Smooth muscle cell (in vitro differentiated cells): ENCODE measurements around the gene TSC22D3. TPM values are rescaled to one million over a fixed set of nuclear protein-coding genes. Genes with fewer than 3 reads are reported as not detected.
A peak's percentile ranks its signal among the peaks of the same experiment; 100 is the strongest.

ENCODE experiments used
- DNase-seq: peaks from one replicate; lab custom pipeline; 2025; ENCODE audit not compliant: unreplicated experiment; lab: John Stamatoyannopoulos, UW
- H2AFZ ChIP-seq: fragments of 200-600 bp; sonication (generic); 2 replicates; pipeline ENCODE4 v1.6.0; 2016; ENCODE audit warnings: antibody characterized with exemption, low read depth, mild to moderate bottlenecking
- H3F3A ChIP-seq: fragments of 200-600 bp; sonication (generic); 2 replicates; pipeline ENCODE4 v1.6.0; 2017; ENCODE audit warnings: antibody characterized with exemption, low read depth
- H3K27ac ChIP-seq: fragments of 200-600 bp; sonication (generic); 2 replicates; pipeline ENCODE4 v1.5.1; 2016; ENCODE audit warnings: low read depth, mild to moderate bottlenecking
- H3K27me3 ChIP-seq: fragments of 200-600 bp; sonication (generic); 2 replicates; pipeline ENCODE4 v1.6.1; 2016; ENCODE audit warnings: low read depth, mild to moderate bottlenecking
- H3K36me3 ChIP-seq: fragments of 200-600 bp; sonication (generic); 2 replicates; pipeline ENCODE4 v1.5.1; 2016; ENCODE audit warnings: low read depth
- H3K4me1 ChIP-seq: fragments of 200-600 bp; sonication (generic); 2 replicates; pipeline ENCODE4 v1.5.1; 2016; ENCODE audit warnings: low read depth
- H3K4me2 ChIP-seq: fragments of 200-600 bp; sonication (generic); 2 replicates; pipeline ENCODE4 v1.6.0; 2016; ENCODE audit warnings: mild to moderate bottlenecking
- H3K4me3 ChIP-seq: fragments of 200-600 bp; sonication (generic); 2 replicates; pipeline ENCODE4 v1.5.1; 2016; ENCODE audit warnings: mild to moderate bottlenecking
- H3K79me2 ChIP-seq: fragments of 200-600 bp; sonication (generic); 2 replicates; pipeline ENCODE4 v1.6.0; 2016; ENCODE audit warnings: low read depth, mild to moderate bottlenecking
- H3K9ac ChIP-seq: fragments of 200-600 bp; sonication (generic); 2 replicates; pipeline ENCODE4 v1.6.0; 2016; ENCODE audit warnings: low read depth
- H3K9me3 ChIP-seq: fragments of 200-600 bp; sonication (generic); replicated peaks from 2 replicates; pipeline ENCODE4 v1.5.1; 2016; ENCODE audit warnings: low read depth
- H4K20me1 ChIP-seq: fragments of 200-600 bp; sonication (generic); 2 replicates; pipeline ENCODE4 v1.6.0; 2016; ENCODE audit warnings: low read depth
- whole genome bisulfite sequencing: methylation state at CpG from one replicate; pipeline ENCODE4 v1.1.7; 2016; ENCODE audit warnings: low lambda C conversion rate; 5-methylcytosine and 5-hydroxymethylcytosine counted together
- polyA plus RNA-seq: library from polyadenylated mRNA; unstranded; fragments of >200 nt; fragmentation: Nextera tagmentation; extraction: Ambion mirVana; gene quantifications from 2 replicates; pipeline ENCODE4 v1.2.1, GENCODE V29; 2016
- total RNA-seq: library from RNA; depleted of rRNA; stranded (reverse); fragments of >200 nt; gene quantifications from 2 replicates; pipeline ENCODE4 v1.2.3, GENCODE V29; 2014
- TF ChIP-seq, protein P1 (sequence below): fragments of 200-600 bp; sonication (generic); IDR thresholded peaks from 2 replicates; pipeline ENCODE4 v1.5.1; 2017; ENCODE audit warnings: borderline replicate concordance, mild to moderate bottlenecking, antibody characterized with exemption; ENCODE audit not compliant: insufficient read depth, poor library complexity, severe bottlenecking

Gene TSC22D3
- total and polyA plus RNA-seq, 2 experiments from 2014 or later, result 144 to 271 TPM

DNA sequence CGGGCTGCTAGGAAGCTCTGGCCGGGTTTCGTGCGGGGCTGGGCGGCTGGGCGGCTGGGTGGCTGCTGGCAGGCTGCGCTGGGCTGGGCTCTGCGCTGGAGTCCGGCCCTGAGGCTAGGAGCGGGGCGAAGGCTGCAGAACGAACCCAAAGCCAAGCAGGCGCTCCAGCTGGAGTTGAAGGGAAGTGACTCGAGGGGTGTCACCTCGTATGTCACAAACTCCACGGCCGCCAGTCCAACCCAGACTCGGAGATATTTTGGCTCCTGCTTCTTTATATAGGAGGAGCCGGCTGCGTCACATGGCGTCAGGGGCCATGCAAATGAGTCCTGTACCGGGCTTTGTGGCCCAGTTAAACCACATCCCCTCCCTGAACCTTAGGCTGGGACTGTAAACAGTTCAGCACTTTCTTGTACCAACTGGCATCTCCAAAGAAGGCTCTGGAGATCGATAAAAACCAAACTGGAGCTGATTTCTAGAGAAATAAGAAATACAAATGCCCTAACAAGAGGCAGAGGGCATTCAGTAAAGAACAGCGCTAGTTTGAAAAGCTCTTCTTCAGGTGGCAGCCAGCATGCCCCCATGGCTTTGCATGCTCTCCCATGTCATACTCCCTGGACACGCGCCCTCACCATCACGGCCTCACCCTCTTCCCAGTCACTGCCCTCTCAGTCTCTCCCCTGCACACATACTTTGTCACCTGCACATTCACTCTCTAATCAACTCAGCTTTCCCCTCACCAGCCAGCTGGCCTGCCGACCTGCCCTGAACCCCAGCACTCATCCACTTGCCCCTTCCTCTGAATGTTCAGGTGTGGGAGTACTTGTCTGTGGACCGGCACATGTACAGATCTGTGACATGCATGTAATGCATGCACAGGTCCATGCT is 58.5 kb downstream of the TSC22D3 start:
- TF ChIP-seq, protein P1, sequence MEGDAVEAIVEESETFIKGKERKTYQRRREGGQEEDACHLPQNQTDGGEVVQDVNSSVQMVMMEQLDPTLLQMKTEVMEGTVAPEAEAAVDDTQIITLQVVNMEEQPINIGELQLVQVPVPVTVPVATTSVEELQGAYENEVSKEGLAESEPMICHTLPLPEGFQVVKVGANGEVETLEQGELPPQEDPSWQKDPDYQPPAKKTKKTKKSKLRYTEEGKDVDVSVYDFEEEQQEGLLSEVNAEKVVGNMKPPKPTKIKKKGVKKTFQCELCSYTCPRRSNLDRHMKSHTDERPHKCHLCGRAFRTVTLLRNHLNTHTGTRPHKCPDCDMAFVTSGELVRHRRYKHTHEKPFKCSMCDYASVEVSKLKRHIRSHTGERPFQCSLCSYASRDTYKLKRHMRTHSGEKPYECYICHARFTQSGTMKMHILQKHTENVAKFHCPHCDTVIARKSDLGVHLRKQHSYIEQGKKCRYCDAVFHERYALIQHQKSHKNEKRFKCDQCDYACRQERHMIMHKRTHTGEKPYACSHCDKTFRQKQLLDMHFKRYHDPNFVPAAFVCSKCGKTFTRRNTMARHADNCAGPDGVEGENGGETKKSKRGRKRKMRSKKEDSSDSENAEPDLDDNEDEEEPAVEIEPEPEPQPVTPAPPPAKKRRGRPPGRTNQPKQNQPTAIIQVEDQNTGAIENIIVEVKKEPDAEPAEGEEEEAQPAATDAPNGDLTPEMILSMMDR, result no peak
- Histone ChIP-seq H3K79me2 (peaks cover 22% of the 10 kb centered on the region), H3K4me3 (peak overlapping the region; percentile 100), H3K9me3 (no peaks in the 10 kb centered on the region), H3K9ac (peak overlapping the region; percentile 99), H3K4me2 (peak overlapping the region; percentile 89), H3K36me3 (no peaks in the 10 kb centered on the region), H4K20me1 (peaks cover 27% of the 10 kb centered on the region), H3K27ac (peak overlapping the region; percentile 100), H3F3A (peaks cover 31% of the 10 kb centered on the region), H3K27me3 (no peaks in the 10 kb centered on the region), H3K4me1 (no peaks in the 10 kb centered on the region), H2AFZ (no peak overlapping the region)
- 18% methylated on average over 29 of the region's 29 CpGs for WGBS
- DNase-seq, result peak; percentile 61

DNA sequence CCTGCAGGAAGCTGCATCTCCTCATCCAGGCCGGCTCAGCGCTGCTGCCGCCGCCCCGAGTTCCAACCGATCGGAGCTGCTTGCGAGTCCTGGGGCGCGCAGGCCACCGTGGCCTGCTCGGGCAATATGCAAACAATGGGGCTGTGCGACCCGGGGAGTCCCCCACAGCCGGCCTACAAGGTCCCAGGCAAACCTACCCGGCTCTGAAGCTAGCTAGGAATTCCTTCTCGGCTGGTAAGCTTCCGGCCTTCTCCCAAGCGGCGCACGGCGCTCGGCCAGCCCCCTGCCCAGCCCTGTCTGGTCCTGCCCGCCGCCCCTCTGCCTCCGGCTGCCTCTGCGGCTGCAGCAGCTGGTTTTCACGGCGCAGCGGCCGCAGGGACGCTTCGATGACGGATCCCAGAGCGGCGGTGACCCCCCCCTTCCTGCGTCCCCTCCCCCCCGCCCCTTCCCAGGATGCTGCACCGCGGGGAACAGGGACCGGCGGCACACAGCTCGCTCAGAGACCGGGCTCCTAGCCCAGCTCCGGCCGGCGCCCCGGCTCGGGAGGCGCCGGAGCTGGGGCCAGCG is 59.4 kb downstream of the TSC22D3 start:
- peak overlapping the region; percentile 100 for H3K4me3 ChIP-seq
- H3K4me2 ChIP-seq, result peak overlapping the region; percentile 89
- peak; percentile 46 for DNase-seq
- under 1% methylated on average over 44 of the region's 52 CpGs for WGBS
- no peaks in the 10 kb centered on the region for H3K27me3 ChIP-seq
- no peak overlapping the region for H2AFZ ChIP-seq
- H4K20me1 ChIP-seq, result peaks cover 27% of the 10 kb centered on the region
- peaks cover 8% of the 10 kb centered on the region for H3K4me1 ChIP-seq
- TF ChIP-seq, protein P1, result no peak
- peak overlapping the region; percentile 99 for H3K9ac ChIP-seq
- no peaks in the 10 kb centered on the region for H3K36me3 ChIP-seq
- peaks cover 39% of the 10 kb centered on the region for H3F3A ChIP-seq
- no peaks in the 10 kb centered on the region for H3K9me3 ChIP-seq
- H3K27ac ChIP-seq, result peak overlapping the region; percentile 100
- peaks cover 22% of the 10 kb centered on the region for H3K79me2 ChIP-seq

DNA sequence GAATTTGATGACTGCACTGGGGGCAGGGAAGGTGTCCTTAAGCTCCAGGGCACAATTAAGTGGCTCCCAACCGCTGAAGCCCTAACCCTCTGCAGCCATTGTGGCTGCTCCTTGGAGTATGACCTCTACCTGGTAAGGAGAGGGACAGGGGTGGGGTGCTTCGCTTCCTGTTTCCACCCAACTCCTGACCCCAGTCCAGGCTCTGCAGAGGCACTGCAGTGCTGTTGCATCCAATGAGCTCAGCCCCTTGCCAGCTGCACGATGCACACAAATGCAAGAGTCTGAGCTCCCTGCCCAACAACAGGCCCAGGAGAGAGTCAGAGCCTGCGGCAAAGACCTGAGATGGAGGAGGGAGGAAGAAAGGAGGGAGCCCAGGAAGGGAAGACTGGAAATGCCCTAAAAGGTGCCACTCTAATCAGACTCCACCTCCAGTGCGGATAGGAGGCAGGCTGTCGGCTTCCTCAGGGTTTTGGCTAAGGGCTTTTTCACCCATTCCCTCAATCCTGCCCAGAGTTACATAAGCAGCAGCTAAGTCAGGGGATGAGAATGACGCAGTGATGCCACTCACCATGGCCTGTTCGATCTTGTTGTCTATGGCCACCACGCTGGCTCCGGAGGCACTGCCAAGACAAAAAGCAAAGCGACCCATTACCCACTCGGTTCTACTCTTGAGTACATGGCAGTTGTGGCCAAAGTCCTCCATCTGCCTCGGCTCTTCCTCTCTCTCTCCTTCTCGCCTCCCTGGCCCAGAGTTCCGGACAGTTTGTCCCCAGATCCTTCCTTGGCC is 60.1 kb downstream of the TSC22D3 start:
- WGBS, result 21% methylated on average over 15 of the region's 15 CpGs
- DNase-seq, result no peak

More for the DNA sequence above, 60.1 kb downstream of the TSC22D3 start:
- TF ChIP-seq, protein P1, result no peak
- peak overlapping the region; percentile 89 for H3K4me2 ChIP-seq
- H3K27ac ChIP-seq, result peak overlapping the region; percentile 100
- H2AFZ ChIP-seq, result no peak overlapping the region
- H3K4me3 ChIP-seq, result peak overlapping the region; percentile 100
- peaks cover 27% of the 10 kb centered on the region for H4K20me1 ChIP-seq
- peak overlapping the region; percentile 99 for H3K9ac ChIP-seq
- H3K79me2 ChIP-seq, result peaks cover 22% of the 10 kb centered on the region
- H3K4me1 ChIP-seq, result peaks cover 10% of the 10 kb centered on the region
- peaks cover 42% of the 10 kb centered on the region for H3F3A ChIP-seq
- H3K9me3 ChIP-seq, result no peaks in the 10 kb centered on the region
- no peaks in the 10 kb centered on the region for H3K27me3 ChIP-seq
- no peaks in the 10 kb centered on the region for H3K36me3 ChIP-seq
